Measurements from ENCODE around the gene R3HCC1L. TPM values are rescaled to one million over a fixed set of nuclear protein-coding genes. Genes with fewer than 3 reads are reported as not detected.

The R3HCC1L gene
- total RNA-seq, 1 donor, result 12.1 TPM

DNA sequence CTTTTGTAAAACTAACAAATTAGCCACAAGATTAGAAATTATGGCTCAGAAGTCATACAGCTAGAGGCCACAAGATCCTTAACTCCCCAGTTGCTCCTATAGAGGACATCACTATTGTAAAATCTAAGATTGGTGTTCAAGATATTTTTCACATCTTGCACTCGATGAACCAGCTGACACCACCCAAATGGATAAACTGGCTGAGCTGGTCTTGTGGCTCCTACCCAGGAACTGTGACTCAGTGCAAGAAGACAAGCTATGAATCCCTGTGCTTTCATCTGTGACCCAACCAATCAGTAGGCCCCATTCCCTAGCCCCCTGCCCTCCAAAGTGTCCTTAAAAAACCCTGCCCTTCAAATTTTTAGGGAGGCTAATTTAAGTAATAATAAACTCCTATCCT is 27.9 kb upstream of the R3HCC1L start:
- no peak for DNase-seq (ENCODE audit: low read depth)
- H3K4me3 ChIP-seq (ENCODE audit: low read depth, low read length), result no peak overlapping the region
- TF ChIP-seq, protein P1, sequence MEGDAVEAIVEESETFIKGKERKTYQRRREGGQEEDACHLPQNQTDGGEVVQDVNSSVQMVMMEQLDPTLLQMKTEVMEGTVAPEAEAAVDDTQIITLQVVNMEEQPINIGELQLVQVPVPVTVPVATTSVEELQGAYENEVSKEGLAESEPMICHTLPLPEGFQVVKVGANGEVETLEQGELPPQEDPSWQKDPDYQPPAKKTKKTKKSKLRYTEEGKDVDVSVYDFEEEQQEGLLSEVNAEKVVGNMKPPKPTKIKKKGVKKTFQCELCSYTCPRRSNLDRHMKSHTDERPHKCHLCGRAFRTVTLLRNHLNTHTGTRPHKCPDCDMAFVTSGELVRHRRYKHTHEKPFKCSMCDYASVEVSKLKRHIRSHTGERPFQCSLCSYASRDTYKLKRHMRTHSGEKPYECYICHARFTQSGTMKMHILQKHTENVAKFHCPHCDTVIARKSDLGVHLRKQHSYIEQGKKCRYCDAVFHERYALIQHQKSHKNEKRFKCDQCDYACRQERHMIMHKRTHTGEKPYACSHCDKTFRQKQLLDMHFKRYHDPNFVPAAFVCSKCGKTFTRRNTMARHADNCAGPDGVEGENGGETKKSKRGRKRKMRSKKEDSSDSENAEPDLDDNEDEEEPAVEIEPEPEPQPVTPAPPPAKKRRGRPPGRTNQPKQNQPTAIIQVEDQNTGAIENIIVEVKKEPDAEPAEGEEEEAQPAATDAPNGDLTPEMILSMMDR (IDR thresholded peaks at IDR 0.05; ENCODE audit: insufficient read depth, low read depth, low read length), result no peak

DNA sequence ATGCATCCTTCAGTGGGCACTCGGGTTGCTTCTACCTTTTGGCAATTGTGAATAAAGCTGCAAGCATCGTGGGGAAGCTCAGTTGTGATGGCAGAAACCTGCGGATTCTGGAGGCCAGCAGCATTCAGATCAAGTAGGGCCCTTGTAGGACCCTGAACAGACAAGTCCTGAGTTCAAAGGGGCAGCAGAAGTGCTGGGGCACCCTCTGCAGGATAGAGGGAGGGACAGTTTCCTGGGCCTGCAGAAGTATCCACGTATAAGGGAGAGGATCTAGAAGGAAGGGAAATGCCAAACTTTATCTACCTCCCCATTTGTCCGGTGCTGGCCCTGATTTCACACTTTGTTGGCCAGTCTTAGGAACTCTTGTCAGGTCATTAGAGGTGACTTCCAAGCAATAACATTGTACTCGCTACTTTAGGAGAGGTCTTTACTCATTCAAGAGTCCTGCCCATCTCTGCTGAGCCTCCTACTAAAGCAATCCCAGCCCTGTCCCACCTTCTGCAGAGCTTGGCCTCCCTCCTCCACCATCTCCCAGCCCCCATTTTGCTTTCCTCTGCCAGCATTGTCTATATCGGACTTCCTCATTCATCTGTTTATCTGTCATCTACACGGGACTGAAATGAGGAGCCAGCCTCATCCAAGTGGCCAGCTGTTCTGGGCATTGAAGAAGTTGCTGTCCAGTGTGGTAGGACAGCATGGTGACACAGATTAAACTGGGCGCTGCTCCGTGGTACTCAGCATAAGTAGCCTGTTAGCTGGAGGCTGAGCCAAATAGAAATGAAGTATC is 26.6 kb upstream of the R3HCC1L start:
- no peak for DNase-seq (ENCODE audit: low read depth)
- TF ChIP-seq, protein P1 (IDR thresholded peaks at IDR 0.05; ENCODE audit: insufficient read depth, low read depth, low read length), result no peak
- H3K4me3 ChIP-seq (ENCODE audit: low read depth, low read length), result no peak overlapping the region

DNA sequence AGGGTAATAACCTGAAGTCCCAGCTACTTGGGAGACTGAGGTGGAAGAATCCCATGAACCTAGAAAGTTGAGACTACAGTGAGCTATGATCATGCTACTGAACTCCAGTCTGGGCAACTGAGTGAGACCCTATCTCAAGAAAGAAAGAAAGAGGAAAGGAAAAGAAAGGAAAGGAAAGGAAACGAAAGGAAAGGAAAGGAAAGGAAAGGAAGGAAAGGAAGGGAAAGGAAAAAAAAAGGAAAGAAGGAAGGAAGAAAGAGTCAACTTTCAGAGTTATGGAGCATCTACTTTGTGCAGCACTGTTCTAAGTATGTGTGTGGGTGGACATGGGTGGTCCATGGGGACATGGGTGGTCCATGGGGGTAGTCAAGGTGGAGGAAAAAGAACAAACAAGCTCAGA is 24.1 kb upstream of the R3HCC1L start:
- H3K4me3 ChIP-seq (ENCODE audit: low read depth, low read length), result no peak overlapping the region
- TF ChIP-seq, protein P1 (IDR thresholded peaks at IDR 0.05; ENCODE audit: insufficient read depth, low read depth, low read length), result no peak

DNA sequence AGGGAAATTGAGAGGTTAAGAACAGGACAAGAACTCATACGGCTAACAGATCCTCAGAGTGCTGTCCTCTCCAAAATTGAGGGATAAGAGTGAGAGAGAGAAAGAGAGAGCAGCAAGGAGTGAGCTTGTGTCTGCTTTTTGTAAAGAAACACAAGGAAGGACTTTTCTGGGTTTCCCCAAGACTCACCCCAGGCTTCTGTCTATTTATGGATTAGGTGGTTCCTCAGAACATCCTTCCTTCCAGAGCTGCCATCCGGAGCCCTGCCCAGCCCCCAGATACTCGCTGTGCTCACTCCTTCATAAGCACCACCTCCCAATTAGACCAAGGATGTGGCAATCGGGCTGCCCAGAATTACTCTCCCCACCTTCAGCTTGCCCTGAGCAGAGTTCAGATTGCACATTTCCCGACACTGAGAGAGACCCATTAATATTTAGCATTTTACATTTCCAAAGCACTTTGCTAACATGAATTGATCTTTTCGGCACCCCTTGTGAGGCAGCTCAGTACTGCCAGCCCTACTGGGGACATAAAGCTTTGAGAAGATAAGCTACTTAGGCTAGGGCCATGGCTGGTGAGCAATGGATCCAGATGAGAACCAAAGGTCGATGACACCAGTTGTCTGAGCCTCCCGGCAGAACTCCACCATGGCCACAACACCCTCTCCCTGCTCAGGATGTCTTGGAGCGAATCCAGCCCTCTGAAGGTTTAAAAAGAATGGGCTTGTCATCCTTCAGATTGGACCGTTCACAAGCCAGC is 19.2 kb upstream of the R3HCC1L start:
- DNase-seq (ENCODE audit: low read depth), result no peak
- H3K4me3 ChIP-seq (ENCODE audit: low read depth, low read length), result no peak overlapping the region
- TF ChIP-seq, protein P1 (IDR thresholded peaks at IDR 0.05; ENCODE audit: insufficient read depth, low read depth, low read length), result no peak

More for the DNA sequence above, 24.1 kb upstream of the R3HCC1L start:
- no peak for DNase-seq (ENCODE audit: low read depth)

DNA sequence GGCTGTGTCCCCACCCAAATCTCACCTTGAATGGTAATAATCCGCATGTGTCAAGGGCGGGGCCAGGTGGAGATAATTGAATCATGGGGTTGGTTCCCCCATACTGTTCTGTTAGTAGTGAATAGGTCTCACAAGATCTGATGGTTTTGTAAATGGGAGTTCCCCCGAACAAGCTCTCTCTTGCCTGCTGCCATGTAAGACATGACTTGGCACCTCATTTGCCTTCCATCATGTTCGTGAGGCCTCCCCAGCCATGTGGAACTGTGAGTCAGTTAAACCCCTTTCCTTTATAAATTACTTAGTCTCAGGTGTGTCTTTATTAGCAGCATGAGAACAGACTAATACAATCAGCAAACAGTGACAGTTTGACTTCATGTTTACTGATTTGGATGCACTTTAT is 14.6 kb upstream of the R3HCC1L start:
- TF ChIP-seq, protein P1 (IDR thresholded peaks at IDR 0.05; ENCODE audit: insufficient read depth, low read depth, low read length), result no peak
- no peak overlapping the region for H3K4me3 ChIP-seq (ENCODE audit: low read depth, low read length)
- DNase-seq (ENCODE audit: low read depth), result no peak

DNA sequence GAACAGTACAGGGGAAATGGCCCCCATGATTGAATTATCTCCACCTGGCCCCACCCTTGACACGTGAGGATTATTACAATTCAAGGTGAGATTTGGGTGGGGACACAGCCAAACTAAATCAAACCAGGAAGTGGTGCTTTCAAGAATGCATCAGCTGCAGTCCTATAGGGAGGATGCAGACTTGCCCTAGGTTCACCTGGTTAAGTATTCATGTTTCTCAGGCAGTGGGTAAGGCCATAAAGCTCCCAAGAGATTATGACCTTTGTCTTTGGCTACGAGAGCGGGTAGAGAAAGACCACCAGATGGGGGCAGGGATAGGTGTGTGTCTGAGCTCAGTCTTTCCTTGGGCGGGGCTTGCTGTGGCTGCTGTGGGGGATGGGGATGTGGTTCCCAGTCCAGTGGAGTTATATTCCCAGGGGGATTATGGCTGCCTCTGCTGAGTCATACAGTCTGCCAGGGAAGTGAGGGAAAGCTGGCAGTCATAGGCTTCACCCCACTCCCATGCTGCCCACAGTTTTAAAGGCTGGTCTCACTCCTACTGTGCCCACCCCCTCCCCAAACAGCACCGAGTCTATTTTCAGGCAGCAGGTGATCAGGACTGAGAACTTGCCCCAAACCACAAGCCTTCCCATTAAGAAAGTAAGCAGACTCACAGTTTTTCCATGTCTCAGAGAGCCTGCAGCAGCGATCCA is 8.4 kb upstream of the R3HCC1L start:
- no peak for DNase-seq (ENCODE audit: low read depth)
- no peak overlapping the region for H3K4me3 ChIP-seq (ENCODE audit: low read depth, low read length)
- TF ChIP-seq, protein P1 (IDR thresholded peaks at IDR 0.05; ENCODE audit: insufficient read depth, low read depth, low read length), result no peak

Measured in fibroblast of villous mesenchyme (primary cell).